ENCODE measurements around the gene SH3BGR.
"Not testable (repeated sequence)": the region's sequence is repeated elsewhere in the genome, so short reads cannot be mapped to it uniquely, and the experiment has no call there.

Gene SH3BGR

DNA sequence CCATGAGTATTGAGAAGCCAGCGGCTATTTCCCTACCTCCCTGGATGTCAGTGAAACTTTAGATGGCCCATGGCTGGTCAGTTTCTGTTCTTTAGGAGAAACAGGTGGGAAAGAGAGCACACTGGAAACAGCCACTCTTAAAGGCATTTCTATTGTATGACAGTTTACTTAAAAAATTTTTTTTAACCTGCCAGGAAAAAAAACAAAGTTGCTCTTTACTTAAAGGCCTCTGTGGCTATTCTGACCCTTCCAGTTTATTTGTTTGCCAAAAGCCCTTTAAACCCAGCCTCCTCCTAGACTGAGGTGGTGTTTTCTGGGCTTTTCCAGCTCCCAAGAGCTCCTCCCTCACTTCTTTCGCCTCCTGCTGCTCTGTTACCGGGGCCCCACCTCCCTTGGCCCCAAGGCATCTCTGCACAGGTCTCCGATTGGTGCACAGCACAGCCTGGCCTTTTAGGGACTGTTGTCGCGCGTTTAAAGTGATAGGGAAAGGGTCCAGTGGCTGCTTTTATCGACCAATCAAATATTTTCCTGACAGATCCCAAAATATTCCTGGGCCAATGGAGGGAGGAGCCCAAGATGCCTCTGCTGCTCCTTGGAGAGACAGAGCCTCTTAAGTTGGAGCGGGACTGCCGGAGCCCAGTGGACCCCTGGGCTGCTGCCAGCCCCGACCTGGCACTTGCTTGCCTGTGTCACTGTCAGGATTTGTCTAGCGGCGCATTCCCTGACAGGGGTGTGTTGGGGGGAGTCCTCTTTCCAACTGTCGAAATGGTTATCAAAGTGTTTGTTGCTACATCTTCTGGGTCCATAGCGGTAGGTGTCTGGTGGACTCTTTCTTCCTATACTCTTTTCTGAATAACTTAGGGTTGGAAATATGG lies at the start of gene SH3BGR:
Gene SH3BGR, plus strand, starts transcription at position 639 of the 875 bp plus-strand sequence. Its CDS starts 127 bp downstream, at position 766.
- no peak for DNase-seq (ENCODE audit: extremely low spot score, insufficient read length, low read depth)
- FAIRE-seq, result no peak

DNA sequence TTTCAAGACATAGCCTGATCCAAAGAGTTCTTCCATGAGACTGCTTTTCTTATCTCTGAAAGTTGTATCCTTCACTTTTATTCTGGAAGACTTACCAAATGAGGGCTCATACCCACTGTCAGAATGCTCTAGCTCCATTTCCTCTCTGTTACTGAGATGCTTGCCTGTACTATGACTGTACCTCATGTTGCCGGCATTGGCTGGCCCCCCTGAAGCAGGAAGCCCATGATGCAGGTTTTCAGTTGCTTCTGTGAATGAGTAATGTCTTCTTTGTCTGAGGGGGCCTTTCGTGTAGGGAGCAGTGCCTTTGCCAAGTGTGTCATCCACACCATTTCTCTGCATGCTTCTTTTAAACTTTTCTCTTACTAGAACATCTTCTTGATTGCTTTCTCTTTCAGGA lies 45.7 kb upstream of the SH3BGR start:
- no peak for FAIRE-seq
- no peak for DNase-seq (ENCODE audit: extremely low spot score, insufficient read length, low read depth)

DNA sequence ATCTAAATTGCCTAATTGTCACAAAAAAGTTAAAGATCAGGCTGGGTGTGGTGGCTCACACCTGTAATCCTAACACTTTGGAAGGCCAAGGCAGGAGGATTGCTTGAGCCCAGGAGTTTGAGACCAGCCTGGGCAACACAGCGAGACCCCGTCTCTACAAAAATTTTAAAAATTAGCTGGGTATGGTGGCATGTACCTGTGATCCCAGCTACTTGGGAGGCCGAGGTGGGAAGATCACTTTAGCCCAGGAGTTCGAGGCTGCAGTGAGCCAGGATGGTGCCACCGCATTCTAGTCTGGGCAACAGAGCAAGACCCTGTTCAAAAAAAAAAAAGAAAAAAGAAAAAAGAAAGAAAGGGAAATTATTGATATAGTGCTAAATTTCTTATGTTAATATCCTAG lies 32.6 kb upstream of the SH3BGR start:
- DNase-seq (ENCODE audit: extremely low spot score, insufficient read length, low read depth); FAIRE-seq: not testable (repeated sequence)

DNA sequence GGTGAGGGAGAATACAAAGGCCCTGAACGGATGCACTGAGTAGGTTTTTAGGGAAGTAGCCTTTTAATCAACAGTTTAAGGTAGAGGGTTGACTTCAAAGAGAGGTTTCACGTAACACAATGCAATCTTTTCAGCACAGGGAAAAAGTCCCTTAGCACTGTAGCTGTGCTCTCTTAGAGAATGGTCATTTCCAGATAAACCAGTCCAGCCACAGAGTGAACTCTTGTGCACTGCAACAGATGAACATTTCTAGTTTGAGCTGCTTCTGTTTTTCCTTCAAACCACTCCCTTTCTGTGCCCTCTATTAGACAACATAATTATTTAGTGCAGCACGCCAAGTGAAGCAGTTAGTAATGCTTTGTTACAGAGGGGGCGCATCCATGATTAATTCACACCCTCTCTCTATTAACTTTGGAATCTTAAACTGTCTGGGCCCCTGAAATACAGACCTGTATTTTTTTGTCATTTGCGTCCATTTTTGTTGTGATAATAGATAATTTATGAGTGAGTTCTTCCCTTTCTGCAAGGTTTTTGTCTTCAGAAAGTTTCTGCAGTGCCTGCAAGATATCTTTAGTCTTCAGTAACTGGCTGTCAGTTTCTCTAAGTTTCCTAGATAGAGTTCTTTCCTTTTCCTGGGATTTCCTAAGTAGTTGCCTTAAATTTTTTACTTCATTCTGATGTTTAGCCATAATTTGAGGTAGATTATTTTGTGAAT lies 29.1 kb upstream of the SH3BGR start:
- FAIRE-seq (no peak), DNase-seq (ENCODE audit: extremely low spot score, insufficient read length, low read depth) (no peak)

DNA sequence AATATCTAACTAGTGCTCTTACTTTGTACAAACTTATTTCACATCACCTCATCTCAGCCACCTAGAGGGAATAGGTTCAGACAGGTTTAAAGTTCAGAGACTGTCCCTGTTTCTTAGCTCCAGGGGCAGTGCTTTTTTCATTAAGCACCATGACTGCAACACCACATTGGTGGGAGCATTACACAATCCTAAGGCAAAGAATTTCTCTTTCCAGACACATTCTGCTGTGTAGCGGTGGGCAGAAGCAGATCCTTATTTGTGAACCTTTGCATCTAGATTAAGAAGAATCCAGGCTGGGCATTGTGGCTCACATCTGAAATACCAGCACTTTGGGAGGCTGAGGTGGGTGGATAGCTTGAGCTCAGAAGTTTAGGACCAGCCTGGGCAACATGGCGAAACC lies 22.3 kb upstream of the SH3BGR start:
- no peak for DNase-seq (ENCODE audit: extremely low spot score, insufficient read length, low read depth)
- FAIRE-seq, result no peak

DNA sequence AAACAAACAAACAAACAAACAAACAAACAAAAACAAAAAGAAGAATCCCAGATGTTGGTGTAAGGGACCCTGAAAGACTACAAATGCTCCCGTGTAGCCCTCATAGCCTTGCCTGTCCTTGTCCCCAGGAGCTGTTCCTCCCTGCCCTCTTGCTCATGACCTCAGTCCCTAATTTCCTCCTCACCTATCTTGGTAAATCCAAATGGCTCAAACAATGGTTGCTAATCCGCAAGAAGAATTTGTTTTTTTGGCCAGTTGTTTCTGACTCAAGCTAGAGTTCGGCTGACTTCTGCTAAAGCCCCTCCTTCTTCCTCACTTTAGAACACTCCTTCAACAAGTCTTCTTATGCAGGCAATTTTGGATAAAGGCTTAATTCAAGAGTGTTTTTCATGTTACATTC lies 21.8 kb upstream of the SH3BGR start:
- no peak for FAIRE-seq
- no peak for DNase-seq (ENCODE audit: extremely low spot score, insufficient read length, low read depth)

DNA sequence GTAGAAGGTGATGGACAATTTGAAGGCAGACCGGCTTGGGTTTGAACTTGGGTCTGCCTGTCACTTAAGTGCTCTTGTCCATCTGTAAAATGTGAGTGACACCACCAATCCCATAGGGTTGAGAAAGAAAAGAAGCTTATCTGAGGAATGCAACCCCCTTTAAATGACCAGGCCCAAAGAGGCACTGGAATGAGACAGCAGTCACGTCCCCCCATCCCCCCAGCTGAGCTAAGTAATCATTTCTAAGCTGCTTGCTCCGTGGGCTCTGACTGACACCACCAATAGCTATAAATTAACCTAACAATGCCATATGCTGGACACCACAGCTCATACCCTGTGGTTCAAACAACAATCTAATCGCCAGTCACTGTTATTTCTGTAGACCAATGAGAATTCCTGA lies 21.3 kb upstream of the SH3BGR start:
- FAIRE-seq (no peak), DNase-seq (ENCODE audit: extremely low spot score, insufficient read length, low read depth) (no peak)

DNA sequence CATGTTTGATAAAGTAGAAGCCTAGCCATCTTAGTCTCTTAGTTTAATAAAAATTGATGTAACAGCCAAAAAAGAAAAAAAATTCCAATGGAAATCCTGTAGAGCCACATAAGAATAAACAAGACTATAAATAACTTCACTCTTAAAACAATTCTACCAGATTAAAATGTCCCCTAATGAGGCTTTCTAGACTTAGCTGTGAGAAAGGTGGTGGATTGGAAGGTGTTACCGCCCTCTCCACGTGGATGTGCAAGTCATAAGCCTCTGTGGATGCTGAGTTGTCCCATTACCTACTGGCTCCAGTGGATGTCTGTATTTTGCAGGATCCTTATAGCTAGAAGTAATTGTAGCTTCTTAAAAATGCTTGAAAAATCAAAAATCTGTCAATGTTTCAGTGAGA lies 20.8 kb upstream of the SH3BGR start:
- no peak for FAIRE-seq
- DNase-seq (ENCODE audit: extremely low spot score, insufficient read length, low read depth), result no peak

DNA sequence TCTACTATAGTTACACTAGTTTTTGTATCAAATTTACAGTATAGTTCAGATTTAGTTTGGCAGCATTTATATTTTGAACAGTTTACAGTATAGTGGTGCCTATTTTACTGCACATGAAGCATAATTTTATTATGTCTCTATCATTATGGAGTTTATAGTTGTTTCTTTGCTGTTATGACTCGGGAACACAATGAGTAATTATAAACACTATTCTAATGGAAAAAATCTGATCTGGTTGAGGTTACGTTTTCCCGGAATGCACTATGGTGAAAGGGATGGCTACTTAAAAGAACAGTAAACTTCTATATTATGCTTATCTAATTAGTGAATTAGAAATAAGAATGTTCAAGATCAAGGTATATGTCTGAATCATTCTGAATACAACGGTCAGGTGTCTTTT lies 16.8 kb upstream of the SH3BGR start:
- FAIRE-seq (no peak), DNase-seq (ENCODE audit: extremely low spot score, insufficient read length, low read depth) (no peak)

DNA sequence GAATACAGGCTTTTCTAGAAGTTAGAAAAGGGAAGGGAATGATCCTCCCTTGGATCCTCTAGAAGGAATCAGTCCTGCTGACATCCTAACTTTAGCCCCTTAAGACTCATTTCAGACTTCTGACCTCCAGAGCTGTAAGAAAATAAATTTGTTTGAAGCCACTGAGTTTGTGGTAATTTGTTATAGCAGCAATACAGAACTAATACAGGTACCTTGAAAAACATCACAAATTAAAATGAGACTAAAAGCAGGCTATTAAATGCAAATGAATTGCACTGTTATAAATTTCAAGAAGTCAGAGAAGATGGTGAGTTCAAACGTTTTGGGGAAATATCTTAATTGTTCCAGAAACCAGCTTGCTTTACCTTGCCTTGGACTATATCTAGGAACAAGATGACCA lies 12.5 kb upstream of the SH3BGR start:
- FAIRE-seq (no peak), DNase-seq (ENCODE audit: extremely low spot score, insufficient read length, low read depth) (no peak)

DNA sequence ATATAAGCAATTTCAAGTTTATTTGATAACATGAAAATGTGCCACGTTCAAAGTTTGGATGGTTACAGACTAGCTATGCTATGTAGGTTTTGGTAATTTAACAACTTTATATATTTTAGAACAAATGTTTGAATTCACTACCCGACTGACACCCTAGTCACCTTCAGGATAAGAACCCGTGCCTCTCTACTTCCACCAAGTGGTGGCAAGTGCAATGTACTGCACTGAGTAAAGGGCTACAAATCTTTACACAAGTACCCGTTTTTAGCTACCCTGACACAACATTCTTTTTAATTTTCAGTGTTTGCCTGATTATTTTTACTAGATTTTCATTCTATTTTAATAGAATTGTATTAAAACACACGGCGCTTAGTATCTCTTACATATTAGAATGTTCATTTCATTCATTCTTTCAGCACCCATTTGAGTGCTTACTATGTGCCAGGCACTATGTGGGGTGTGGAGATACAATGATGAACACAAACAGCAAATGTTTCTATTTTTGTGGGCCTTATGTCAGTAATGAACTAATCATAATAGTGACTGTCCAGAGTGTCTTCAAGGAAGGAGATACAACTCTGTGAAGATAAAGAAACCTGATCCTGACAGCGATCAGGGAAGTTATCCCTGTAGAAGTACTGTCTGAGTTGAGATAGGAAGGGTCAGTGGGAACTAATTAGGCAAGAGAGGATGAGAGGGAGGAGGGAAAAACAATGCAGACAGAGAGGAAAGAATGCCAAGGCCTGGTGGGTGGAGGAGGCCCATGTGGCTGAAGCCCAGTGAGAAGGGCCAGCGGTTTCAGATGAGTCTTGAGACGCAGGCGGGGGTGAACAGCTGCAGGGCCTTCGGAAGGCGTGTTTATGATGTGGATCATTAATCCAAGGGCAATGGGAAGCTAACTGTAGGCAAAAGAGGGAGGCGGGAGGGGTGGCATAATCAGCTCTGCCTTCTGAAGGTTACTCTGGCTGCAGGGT lies 10.0 kb upstream of the SH3BGR start:
- peak; percentile 42 for FAIRE-seq

DNA sequence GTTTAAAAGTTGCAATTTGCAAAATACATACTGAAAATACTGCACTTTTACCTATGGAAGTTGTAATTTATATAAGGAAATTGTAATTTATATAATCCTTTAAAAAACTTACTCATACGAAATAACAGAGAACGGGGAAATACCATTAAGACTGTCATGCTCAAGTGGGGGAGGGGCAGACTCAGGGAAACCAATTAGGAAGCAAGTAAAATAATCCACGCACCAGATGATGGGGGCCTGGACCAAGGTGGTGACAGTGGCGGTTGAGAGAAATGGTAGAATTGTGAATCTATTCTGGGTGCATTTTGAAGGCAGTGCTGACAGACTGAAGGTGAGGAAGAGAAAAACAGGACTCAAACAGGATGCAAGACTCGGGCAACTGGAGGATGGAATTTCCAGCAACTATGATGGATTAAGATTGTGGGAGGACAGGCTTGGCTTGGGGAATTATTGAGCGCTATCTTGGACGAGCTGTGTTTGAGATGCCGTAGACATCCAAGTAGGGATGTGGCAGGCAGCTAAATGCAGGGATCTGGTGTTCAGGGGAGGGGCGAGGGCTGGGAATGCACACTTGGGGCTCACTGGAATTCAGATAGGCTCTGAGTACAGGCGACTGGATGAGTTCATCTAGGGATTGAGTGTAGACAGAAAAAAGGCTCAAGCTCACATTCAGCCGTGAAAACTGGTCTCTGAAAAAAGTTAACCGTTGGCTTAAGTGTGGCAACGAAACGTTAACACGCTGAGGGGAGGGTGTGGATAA lies 7.2 kb upstream of the SH3BGR start:
- FAIRE-seq, result no peak
- no peak for DNase-seq (ENCODE audit: extremely low spot score, insufficient read length, low read depth)

More for the DNA sequence above, 10.0 kb upstream of the SH3BGR start:
- peak; percentile 18 for DNase-seq (ENCODE audit: extremely low spot score, insufficient read length, low read depth)

DNA sequence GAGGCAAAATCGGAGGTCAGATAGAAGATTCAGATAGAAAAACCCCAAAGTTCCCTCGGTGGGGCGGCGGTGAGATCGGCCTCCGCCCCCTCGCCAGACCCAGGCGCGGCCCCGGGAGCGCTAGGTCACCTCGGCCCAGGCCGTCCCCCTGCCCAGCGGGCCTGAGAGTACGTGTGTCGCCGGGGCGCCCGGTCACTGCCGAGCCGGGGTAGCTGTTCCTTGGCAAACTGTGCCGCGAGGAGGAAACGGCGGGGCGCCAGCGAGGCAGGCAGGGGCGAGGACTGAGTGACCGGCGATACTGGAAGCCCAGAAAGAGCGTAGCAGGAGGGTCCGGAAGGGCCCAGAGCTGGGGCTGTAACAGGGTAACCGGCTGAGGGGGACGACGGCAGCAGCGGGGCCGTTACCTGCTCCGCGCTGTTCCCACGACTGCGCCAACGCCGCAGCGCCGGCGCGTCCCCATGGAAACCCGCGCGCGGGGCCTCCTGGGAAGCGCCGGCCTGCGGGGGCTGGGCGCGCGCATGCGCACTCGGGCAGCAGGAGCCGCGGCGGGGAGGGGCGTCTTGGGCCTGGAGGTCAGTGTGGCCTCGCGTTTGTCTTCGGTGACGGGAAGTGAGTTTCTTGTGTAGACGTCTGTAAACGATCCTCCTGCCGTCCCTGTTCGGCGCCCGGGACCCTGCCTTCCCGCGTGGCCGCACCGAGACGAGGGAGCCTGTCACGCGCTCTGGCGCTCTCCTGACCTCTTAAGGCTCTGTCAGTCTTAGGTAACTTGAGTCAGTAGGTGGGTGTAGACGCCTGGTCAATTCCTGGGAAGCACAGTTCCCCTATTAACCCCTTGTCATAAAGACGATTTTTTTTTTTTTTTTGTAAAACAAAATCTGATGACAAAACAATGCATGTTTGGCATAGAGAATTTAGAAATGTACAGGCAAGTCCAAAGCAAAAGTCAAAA lies 6.2 kb upstream of the SH3BGR start, which contains the start of gene LCA5L:
Gene LCA5L, minus strand, starts transcription at position 458 of the 949 bp plus-strand sequence. CDS start 17,285 bp downstream, outside the sequence.
- DNase-seq (ENCODE audit: extremely low spot score, insufficient read length, low read depth) (peak; percentile 99), FAIRE-seq (peak; percentile 91)

DNA sequence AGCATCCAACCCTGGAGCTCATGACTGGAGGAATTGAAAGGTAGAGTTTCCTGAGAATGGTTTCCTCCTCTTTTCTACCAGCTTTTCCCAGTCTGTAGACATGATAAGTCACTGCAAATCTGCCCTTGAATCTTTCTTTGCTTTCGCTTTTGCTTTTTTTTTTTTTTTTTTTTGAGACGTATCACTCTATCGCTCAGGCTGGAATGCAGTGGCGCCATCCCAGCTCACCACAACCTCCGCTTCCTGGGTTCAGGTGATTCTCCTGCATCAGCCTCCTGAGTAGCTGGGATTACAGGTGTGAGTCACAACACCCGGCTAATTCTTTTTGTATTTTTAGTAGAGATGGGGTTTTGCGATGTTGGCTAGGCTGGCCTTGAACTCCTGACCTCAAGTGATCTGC lies 4.5 kb upstream of the SH3BGR start:
- DNase-seq (ENCODE audit: extremely low spot score, insufficient read length, low read depth) (no peak), FAIRE-seq (no peak)

DNA sequence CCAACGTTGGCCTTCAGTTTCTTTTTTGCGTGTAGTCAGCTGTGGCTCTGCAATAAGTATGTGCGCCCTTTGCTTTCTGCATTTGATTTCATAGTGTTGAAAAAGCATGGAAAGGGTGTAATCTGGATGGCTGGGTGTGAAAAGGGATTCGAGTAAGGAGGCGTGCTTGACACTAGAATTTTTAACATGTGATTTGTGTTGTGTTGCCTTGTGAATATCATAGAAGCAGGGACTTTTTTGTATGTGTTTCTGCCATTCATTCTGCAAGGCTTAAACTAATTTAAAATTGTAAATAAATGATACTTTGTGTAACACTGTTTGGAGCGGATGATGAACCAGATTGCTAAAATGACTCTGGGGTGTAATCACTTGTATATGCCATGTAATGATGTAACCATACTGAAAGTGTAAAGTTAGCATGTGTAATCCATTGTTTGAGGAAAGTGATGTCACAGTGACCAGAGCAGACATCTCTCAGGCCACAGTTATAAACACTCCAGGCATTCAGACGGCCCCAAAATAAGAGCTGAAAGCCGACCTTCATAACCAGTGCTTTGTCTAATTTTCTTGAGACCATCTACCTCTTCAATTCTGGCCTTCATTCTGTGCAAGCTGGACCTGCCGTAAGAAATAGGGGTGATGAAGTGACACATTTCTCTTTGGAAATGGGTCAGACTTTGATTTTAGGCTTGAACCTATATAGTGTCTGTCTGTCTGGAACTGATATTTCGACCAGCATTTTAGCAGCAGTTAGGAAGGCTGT lies 618 bp downstream of the SH3BGR start:
- DNase-seq (ENCODE audit: extremely low spot score, insufficient read length, low read depth), result no peak
- no peak for FAIRE-seq

DNA sequence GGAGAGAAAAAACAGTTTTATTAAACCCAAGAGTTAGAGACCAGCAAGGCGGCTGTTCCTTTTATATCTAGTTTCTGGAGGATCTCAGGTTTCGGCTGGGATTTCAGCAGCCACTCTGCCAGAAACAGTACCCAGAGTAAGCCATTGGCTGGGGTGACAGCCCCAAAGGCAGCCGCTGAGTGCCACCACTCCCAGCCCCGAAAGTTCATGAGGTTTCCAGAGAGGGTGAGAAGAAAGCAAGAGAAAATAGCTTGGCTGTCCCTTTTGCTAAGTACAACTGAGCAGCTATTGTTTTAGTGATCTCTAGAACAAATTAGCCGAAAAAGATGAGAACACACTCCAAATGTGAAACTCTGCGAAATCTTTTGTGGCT lies 1.2 kb downstream of the SH3BGR start:
- DNase-seq (ENCODE audit: extremely low spot score, insufficient read length, low read depth) (no peak), FAIRE-seq (no peak)

DNA sequence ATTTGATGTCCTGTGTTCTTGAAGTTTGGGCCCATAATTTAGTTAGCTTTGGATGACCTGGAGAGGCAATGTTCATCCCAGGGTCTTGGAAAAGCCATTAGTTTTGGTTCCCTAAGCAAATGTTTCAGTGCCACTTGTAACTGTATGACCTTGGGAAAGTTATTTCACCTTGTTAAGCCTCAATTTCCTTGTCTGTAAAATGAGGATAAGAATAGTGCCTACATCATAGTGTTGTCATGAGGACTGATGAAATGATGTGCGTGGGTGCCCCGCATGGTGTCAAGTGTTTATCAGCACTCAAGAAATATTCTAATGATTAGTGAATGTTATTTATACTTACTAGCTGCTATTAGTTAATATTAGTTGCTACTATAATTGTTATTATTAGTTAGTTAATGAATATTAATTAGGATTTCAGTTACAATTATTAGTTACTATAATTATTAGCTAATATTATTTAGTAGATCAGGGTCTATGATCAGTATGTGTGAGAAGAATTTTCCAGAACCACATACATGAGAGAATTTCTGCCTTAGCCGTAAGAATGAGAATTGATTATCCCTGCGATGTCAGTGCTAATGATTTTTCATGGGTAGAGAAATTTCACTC lies 1.9 kb downstream of the SH3BGR start:
- FAIRE-seq (no peak), DNase-seq (ENCODE audit: extremely low spot score, insufficient read length, low read depth) (no peak)

Measured in GM18507 (cell line).